ENCODE results near the gene TSEN54. TPM values are rescaled to one million over a fixed set of nuclear protein-coding genes. Genes with fewer than 3 reads are reported as not detected.
A peak's percentile ranks its signal among the peaks of the same experiment; 100 is the strongest.

TSEN54 gene
- total and polyA plus RNA-seq, 2 experiments from 2014 or later = 45.9 to 62.5 TPM

DNA sequence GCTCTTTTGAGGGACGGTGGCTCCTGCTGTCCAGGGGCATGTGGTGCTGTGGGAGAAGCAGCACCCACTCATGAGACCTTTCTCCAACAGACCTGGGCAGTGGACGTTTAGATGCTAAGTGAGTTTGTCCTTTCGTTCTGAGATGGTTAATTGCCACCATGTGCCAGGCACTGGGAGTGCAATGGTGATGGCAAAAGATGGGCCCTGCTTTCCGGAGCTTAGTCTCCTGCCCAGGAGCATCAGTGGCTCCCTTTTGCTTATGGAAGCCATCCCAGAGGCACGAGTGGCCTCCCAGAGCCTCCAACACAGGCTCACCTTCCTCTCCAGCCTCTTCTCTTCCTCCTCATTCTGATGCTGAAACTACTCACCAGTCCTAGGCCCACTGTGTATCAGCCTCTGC, 29.4 kb upstream of the TSEN54 start (continued):
- TF ChIP-seq EZH2 (IDR thresholded peaks at IDR 0.05; ENCODE audit: low read depth, unreplicated experiment) (no peak), ZNF462 (CRISPR knock-in tag; IDR thresholded peaks at IDR 0.05) (no peak), ETS1 (IDR thresholded peaks at IDR 0.05) (no peak), ZNF114 (CRISPR knock-in tag; IDR thresholded peaks at IDR 0.05) (no peak), NANOG (IDR thresholded peaks at IDR 0.05; ENCODE audit: borderline replicate concordance) (no peak)

DNA sequence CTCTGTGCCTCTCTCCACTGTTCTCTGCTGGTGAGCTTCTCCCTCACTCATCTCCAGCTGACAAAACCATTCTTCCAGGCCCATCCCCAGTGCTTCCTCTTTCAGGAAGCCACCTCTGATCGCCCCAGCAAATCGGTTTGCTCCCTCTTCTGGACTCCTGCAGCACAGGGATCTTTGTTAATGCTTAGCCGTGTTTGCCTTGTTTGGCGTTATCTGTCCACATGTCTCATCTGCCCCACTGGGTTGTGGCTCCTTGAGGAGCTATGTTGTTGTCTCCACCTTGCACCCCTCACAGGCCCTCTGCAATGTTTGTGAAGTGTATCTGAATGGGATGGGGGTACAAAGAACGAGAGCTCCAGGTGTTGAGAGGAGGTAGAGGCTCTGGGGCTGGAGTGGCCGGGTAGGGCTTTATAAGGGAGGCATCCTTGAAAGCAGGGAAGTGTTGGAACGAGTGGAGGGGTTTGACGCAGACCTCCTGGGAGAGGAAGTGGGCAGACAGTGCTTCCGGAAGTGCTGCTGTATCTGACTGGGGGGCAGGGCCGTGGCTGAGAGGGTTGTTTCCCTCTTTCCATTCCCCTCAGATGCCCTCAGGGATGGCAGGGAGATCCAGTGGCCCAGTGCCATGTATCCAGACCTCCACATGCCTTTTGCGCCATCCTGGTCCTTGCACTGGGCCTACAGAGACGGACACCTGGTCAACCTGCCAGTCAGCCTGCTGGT, 28.8 kb upstream of the TSEN54 start:
- peak; percentile 16; the same call in 1 of the 3 replicates for ATAC-seq
- H3K9me2 ChIP-seq (ENCODE audit: insufficient read depth) = no peaks in the 10 kb centered on the region
- no peaks in the 10 kb centered on the region for H3K9me3 Mint-ChIP-seq
- no peak for DNase-seq (ENCODE audit: low spot score)
- H4K20me1 ChIP-seq (replicated peaks; ENCODE audit: insufficient read depth) = no peaks in the 10 kb centered on the region
- no peaks in the 10 kb centered on the region for H3K4me1 ChIP-seq (ENCODE audit: insufficient read depth)
- no peaks in the 10 kb centered on the region for H3K27me3 ChIP-seq (ENCODE audit: insufficient read depth)
- H3F3A ChIP-seq (replicated peaks; ENCODE audit: low read depth) = no peaks in the 10 kb centered on the region
- no peak overlapping the region; the same call in 2 of the 3 replicates for H3K4me3 Mint-ChIP-seq
- H3K4me1 Mint-ChIP-seq = peaks cover 9% of the 10 kb centered on the region
- no peak overlapping the region for H3K4me2 ChIP-seq
- peaks cover 7% of the 10 kb centered on the region for H3K27me3 Mint-ChIP-seq (ENCODE audit: insufficient read depth, low read depth, poor library complexity)
- no peaks in the 10 kb centered on the region for H3K36me3 ChIP-seq (ENCODE audit: insufficient read depth)
- no peaks in the 10 kb centered on the region; the same call in 2 of the 3 replicates for H3K36me3 Mint-ChIP-seq (ENCODE audit: low read depth)
- no peaks in the 10 kb centered on the region for H3K79me2 ChIP-seq (replicated peaks; ENCODE audit: insufficient read depth)
- H3K27ac Mint-ChIP-seq = no peak overlapping the region
- H3K4me3 ChIP-seq = no peak overlapping the region
- H3K27ac ChIP-seq (ENCODE audit: low read depth) = no peak overlapping the region
- H2AFZ ChIP-seq = no peak overlapping the region
- no peak for TF ChIP-seq JUNB (IDR thresholded peaks at IDR 0.05; ENCODE audit: unreplicated experiment)
- TF ChIP-seq, protein P1, sequence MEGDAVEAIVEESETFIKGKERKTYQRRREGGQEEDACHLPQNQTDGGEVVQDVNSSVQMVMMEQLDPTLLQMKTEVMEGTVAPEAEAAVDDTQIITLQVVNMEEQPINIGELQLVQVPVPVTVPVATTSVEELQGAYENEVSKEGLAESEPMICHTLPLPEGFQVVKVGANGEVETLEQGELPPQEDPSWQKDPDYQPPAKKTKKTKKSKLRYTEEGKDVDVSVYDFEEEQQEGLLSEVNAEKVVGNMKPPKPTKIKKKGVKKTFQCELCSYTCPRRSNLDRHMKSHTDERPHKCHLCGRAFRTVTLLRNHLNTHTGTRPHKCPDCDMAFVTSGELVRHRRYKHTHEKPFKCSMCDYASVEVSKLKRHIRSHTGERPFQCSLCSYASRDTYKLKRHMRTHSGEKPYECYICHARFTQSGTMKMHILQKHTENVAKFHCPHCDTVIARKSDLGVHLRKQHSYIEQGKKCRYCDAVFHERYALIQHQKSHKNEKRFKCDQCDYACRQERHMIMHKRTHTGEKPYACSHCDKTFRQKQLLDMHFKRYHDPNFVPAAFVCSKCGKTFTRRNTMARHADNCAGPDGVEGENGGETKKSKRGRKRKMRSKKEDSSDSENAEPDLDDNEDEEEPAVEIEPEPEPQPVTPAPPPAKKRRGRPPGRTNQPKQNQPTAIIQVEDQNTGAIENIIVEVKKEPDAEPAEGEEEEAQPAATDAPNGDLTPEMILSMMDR (conservative IDR thresholded peaks at IDR 0.05; ENCODE audit: low read depth in 2 of 2) = peak in 1 of 2 experiments; percentile 31; a peak in 1 of 4 replicates

Measured in GM23338 (cell line).